ENCODE data around the gene SLC12A7.
"Not testable (repeated sequence)": the region's sequence is repeated elsewhere in the genome, so short reads cannot be mapped to it uniquely, and the experiment has no call there.

GRCh38 chr5:1097988-1098385 is 13.9 kb downstream of the SLC12A7 start:
- not testable (repeated sequence) for TF ChIP-seq CTCF, POLR2A (IDR thresholded peaks at IDR 0.05)

Data from thyroid gland (tissue), 4 donors.